ENCODE data around the gene RNF220.

Gene RNF220

GRCh38 chr1:44670751-44671640 lies 265.9 kb downstream of the RNF220 start:
- no peak for FAIRE-seq

GRCh38 chr1:44672254-44672955 lies 267.4 kb downstream of the RNF220 start:
- DNase-seq (ENCODE audit: insufficient read length, low spot score): no peak
- peak; percentile 86 for FAIRE-seq

More at GRCh38 chr1:44670751-44671640, 265.9 kb downstream of the RNF220 start:
- no peak for DNase-seq (ENCODE audit: insufficient read length, low spot score)

GRCh38 chr1:44672961-44673674 lies 268.1 kb downstream of the RNF220 start:
- DNase-seq (ENCODE audit: insufficient read length, low spot score): no peak
- peak; percentile 14 for FAIRE-seq

GRCh38 chr1:44673675-44674112 lies 268.6 kb downstream of the RNF220 start:
- FAIRE-seq (no peak), DNase-seq (ENCODE audit: insufficient read length, low spot score) (no peak)

- FAIRE-seq: peak; percentile 99
- peak; percentile 80 for DNase-seq (ENCODE audit: insufficient read length, low spot score)
Observed at GRCh38 chr1:44674113-44675000, 269.3 kb downstream of the RNF220 start, which contains the start of the genes ARMH1 and TMEM53. ARMH1 (plus strand) TSS chr1:44674714; CDS start chr1:44689698, 14,984 bp downstream. TMEM53 (minus strand) TSS chr1:44674481; CDS start chr1:44674391, 90 bp downstream.

- no peak for DNase-seq (ENCODE audit: insufficient read length, low spot score)
- FAIRE-seq: no peak
Observed at GRCh38 chr1:44675186-44675585, 270.1 kb downstream of the RNF220 start.

- no peak for DNase-seq (ENCODE audit: insufficient read length, low spot score)
- FAIRE-seq: peak; percentile 76
Observed at GRCh38 chr1:44676484-44677200, 271.6 kb downstream of the RNF220 start.

GRCh38 chr1:44677201-44677766 lies 272.2 kb downstream of the RNF220 start:
- no peak for FAIRE-seq
- DNase-seq (ENCODE audit: insufficient read length, low spot score): no peak

- FAIRE-seq: no peak
- DNase-seq (ENCODE audit: insufficient read length, low spot score): no peak
Observed at GRCh38 chr1:44678120-44678519, 273.1 kb downstream of the RNF220 start.

- no peak for FAIRE-seq
Observed at GRCh38 chr1:44678626-44679025, 273.6 kb downstream of the RNF220 start.

GRCh38 chr1:44679468-44679867 lies 274.4 kb downstream of the RNF220 start:
- FAIRE-seq: no peak
- no peak for DNase-seq (ENCODE audit: insufficient read length, low spot score)

More at GRCh38 chr1:44678626-44679025, 273.6 kb downstream of the RNF220 start:
- no peak for DNase-seq (ENCODE audit: insufficient read length, low spot score)

GRCh38 chr1:44681905-44682882 lies 277.1 kb downstream of the RNF220 start:
- FAIRE-seq (no peak), DNase-seq (ENCODE audit: insufficient read length, low spot score) (no peak)

- no peak for DNase-seq (ENCODE audit: insufficient read length, low spot score)
- FAIRE-seq: no peak
Observed at GRCh38 chr1:44682883-44683265, 277.8 kb downstream of the RNF220 start.

- DNase-seq (ENCODE audit: insufficient read length, low spot score) (no peak), FAIRE-seq (peak; percentile 86)
Observed at GRCh38 chr1:44684525-44684924, 279.5 kb downstream of the RNF220 start.

- FAIRE-seq: no peak
- no peak for DNase-seq (ENCODE audit: insufficient read length, low spot score)
Observed at GRCh38 chr1:44685218-44685617, 280.2 kb downstream of the RNF220 start.

GRCh38 chr1:44685881-44686280 lies 280.8 kb downstream of the RNF220 start:
- no peak for FAIRE-seq
- no peak for DNase-seq (ENCODE audit: insufficient read length, low spot score)

GRCh38 chr1:44688760-44689446 lies 283.8 kb downstream of the RNF220 start:
- FAIRE-seq (no peak), DNase-seq (ENCODE audit: insufficient read length, low spot score) (no peak)
